GM18511 (cell line): ENCODE measurements around the gene DLX5.
"Not testable (repeated sequence)": the region's sequence is repeated elsewhere in the genome, so short reads cannot be mapped to it uniquely, and the experiment has no call there.

Source experiments
- ATAC-seq: cut with Tn5 transposase; IDR thresholded peaks from one replicate; pipeline ENCODE4 v1.9.1; 2021; ENCODE audit warnings: mild to moderate bottlenecking, moderate library complexity; ENCODE audit not compliant: unreplicated experiment

DLX5 gene

GRCh38 chr7:97024209-97025129, at the start of gene DLX5:
TSS of gene DLX5 (minus strand) at chr7:97024831. CDS start at chr7:97024623, 208 bp downstream.
- no peak for ATAC-seq

- ATAC-seq: not testable (repeated sequence)
Measured at GRCh38 chr7:97072025-97072424, 47.4 kb upstream of the DLX5 start.

- peak; percentile 91 for ATAC-seq
Measured at GRCh38 chr7:97064972-97065587, 40.4 kb upstream of the DLX5 start.

- ATAC-seq: no peak
Measured at GRCh38 chr7:97064020-97064419, 39.4 kb upstream of the DLX5 start.

- ATAC-seq: no peak
Measured at GRCh38 chr7:97043281-97043680, 18.6 kb upstream of the DLX5 start.

- ATAC-seq: no peak
Measured at GRCh38 chr7:97039374-97040065, 14.9 kb upstream of the DLX5 start.

- not testable (repeated sequence) for ATAC-seq
Measured at GRCh38 chr7:97034213-97034852, 9.7 kb upstream of the DLX5 start.

GRCh38 chr7:97027427-97028234, 3.0 kb upstream of the DLX5 start:
- ATAC-seq: peak; percentile 93

GRCh38 chr7:97026715-97027426, 2.2 kb upstream of the DLX5 start:
- peak; percentile 18 for ATAC-seq

GRCh38 chr7:97025983-97026714, 1.5 kb upstream of the DLX5 start:
- no peak for ATAC-seq

- no peak for ATAC-seq
Measured at GRCh38 chr7:97025130-97025499, 484 bp upstream of the DLX5 start.

GRCh38 chr7:97022491-97023306, 1.9 kb downstream of the DLX5 start:
- no peak for ATAC-seq

- ATAC-seq: no peak
Measured at GRCh38 chr7:97021747-97022490, 2.7 kb downstream of the DLX5 start.

GRCh38 chr7:97020996-97021746, 3.5 kb downstream of the DLX5 start:
- ATAC-seq: no peak

GRCh38 chr7:97020601-97020995, 4.0 kb downstream of the DLX5 start:
- no peak for ATAC-seq

- ATAC-seq: no peak
Measured at GRCh38 chr7:97019710-97020225, 4.9 kb downstream of the DLX5 start.
